ENCODE data around the gene NHLH2. TPM values are rescaled to one million over a fixed set of nuclear protein-coding genes. Genes with fewer than 3 reads are reported as not detected.

NHLH2 gene
- total and polyA plus RNA-seq, 7 donors: not detected

DNA sequence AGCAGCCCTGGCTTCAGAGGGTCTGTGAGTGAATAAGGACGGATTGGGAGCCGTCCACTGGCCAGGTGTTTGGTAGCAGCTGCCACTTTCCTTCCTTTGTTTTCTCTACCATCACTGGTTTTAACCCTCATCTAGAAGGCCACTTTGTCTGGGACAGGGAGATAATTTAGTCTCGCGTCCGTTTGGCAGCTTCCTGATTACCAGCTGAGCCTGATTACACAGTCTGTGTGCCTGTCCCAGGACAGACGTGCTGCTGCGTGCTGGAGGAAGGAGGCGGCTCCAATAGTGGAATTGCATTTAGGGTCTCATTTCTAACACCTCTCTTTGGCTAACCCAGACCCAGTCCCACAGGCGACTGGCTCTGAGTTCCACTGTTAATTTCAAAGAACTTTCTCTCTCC is 47.8 kb downstream of the NHLH2 start:
- DNase-seq: no peak
- ATAC-seq: no peak
- no peak for TF ChIP-seq CTCF (IDR thresholded peaks at IDR 0.05)
- Histone ChIP-seq H3K36me3 (ENCODE audit: insufficient read depth in 1 of 2, low read depth in 1 of 2) (no peaks in the 10 kb centered on the region), H3K27me3 (ENCODE audit: insufficient read depth in 3 of 3, low read length in 2 of 3) (peaks cover 0 to 17% (median 2%) of the 10 kb centered on the region in 3 donors), H3K4me1 (no peaks in the 10 kb centered on the region), H3K9me3 (no peaks in the 10 kb centered on the region), H3K4me3 (no peak overlapping the region), H3K27ac (no peak overlapping the region)
- 9 to 15% (median 14%) methylated on average over 9 of the region's 9 CpGs for WGBS, 3 donors
- intact Hi-C loops (cut with DNase I): no loop called here

GRCh38 chr1:115791816-115792215 is 49.1 kb downstream of the NHLH2 start:
- WGBS, 3 donors: 89 to 90% (median 89%) methylated on average over 3 of the region's 3 CpGs
- Histone ChIP-seq H3K9me3 (peaks cover 5% of the 10 kb centered on the region), H3K4me1 (no peaks in the 10 kb centered on the region), H3K36me3 (ENCODE audit: insufficient read depth in 1 of 2, low read depth in 1 of 2) (no peaks in the 10 kb centered on the region), H3K27me3 (ENCODE audit: insufficient read depth in 3 of 3, low read length in 2 of 3) (peaks cover 0 to 17% (median 2%) of the 10 kb centered on the region in 3 donors), H3K27ac (no peak overlapping the region), H3K4me3 (no peak overlapping the region)
- intact Hi-C loops (cut with DNase I): no loop called here
- ATAC-seq: no peak
- DNase-seq: no peak
- no peak for TF ChIP-seq CTCF (IDR thresholded peaks at IDR 0.05)

GRCh38 chr1:115790846-115791245 is 50.1 kb downstream of the NHLH2 start:
- no peaks in the 10 kb centered on the region for H3K4me1 ChIP-seq
- DNase-seq (no peak), ATAC-seq (no peak)
- H3K9me3 ChIP-seq: peaks cover 5% of the 10 kb centered on the region
- peaks cover 0 to 17% (median 2%) of the 10 kb centered on the region in 3 donors for H3K27me3 ChIP-seq (ENCODE audit: insufficient read depth in 3 of 3, low read length in 2 of 3)
- H3K27ac ChIP-seq: no peak overlapping the region
- no peaks in the 10 kb centered on the region for H3K36me3 ChIP-seq (ENCODE audit: insufficient read depth in 1 of 2, low read depth in 1 of 2)
- 68 to 79% (median 73%) methylated on average over 6 of the region's 6 CpGs for WGBS, 3 donors
- no peak overlapping the region for H3K4me3 ChIP-seq
- no peak for TF ChIP-seq CTCF (IDR thresholded peaks at IDR 0.05)
- intact Hi-C loops (cut with DNase I): no loop called here

- 57 to 82% (median 78%) methylated on average over 3 of the region's 3 CpGs for WGBS, 3 donors
Measured at GRCh38 chr1:115790356-115790755, 50.6 kb downstream of the NHLH2 start.

More at GRCh38 chr1:115790356-115790755, 50.6 kb downstream of the NHLH2 start:
- H3K4me1 ChIP-seq: no peaks in the 10 kb centered on the region
- H3K27me3 ChIP-seq (ENCODE audit: insufficient read depth in 3 of 3, low read length in 2 of 3): peaks cover 0 to 16% (median 2%) of the 10 kb centered on the region in 3 donors
- no peaks in the 10 kb centered on the region for H3K36me3 ChIP-seq (ENCODE audit: insufficient read depth in 1 of 2, low read depth in 1 of 2)
- intact Hi-C loops (cut with DNase I): no loop called here
- no peak overlapping the region for H3K4me3 ChIP-seq
- TF ChIP-seq CTCF (IDR thresholded peaks at IDR 0.05): no peak
- no peak overlapping the region for H3K27ac ChIP-seq
- ATAC-seq (no peak), DNase-seq (no peak)
- H3K9me3 ChIP-seq: peaks cover 5% of the 10 kb centered on the region

Other genes starting within 250 kb of the NHLH2 start
- 1 to 10 TPM; 1.2 to 2.4 (median 1.7) TPM for gene VANGL1, start 199.2 kb downstream of the NHLH2 start, total RNA-seq
- gene VANGL1, start 199.2 kb downstream of the NHLH2 start, polyA plus RNA-seq: 1 to 10 TPM in 1 of 3 donors, under 1 TPM in 2; 0.48 to 1.1 (median 0.61) TPM
- 100 to 1,000 TPM in 2 of 4 donors, 10 to 100 TPM in 2; 56.4 to 271 (median 148) TPM for gene CASQ2, start 72.4 kb downstream of the NHLH2 start, total RNA-seq
- gene CASQ2, start 72.4 kb downstream of the NHLH2 start, polyA plus RNA-seq: 10 to 100 TPM; 68.3 to 85.0 (median 84.0) TPM
- 1 to 10 TPM in 1 of 4 donors, under 1 TPM in 3; 0.39 to 1.0 (median 0.50) TPM for gene SLC22A15, start 135.4 kb upstream of the NHLH2 start, total RNA-seq
- under 1 TPM; 0.09 to 0.18 (median 0.16) TPM for gene SLC22A15, start 135.4 kb upstream of the NHLH2 start, polyA plus RNA-seq